T-helper 22 cell (primary cell): ENCODE data around the gene DMGDH.

ENCODE experiments used
- DNase-seq: peaks from one replicate; pipeline ENCODE4 v3.0.0-alpha.2; 2020; ENCODE audit warnings: low read depth

The DMGDH gene

GRCh38 chr5:78974011-78974410, 95.5 kb downstream of the DMGDH start:
- DNase-seq, result no peak

DNA sequence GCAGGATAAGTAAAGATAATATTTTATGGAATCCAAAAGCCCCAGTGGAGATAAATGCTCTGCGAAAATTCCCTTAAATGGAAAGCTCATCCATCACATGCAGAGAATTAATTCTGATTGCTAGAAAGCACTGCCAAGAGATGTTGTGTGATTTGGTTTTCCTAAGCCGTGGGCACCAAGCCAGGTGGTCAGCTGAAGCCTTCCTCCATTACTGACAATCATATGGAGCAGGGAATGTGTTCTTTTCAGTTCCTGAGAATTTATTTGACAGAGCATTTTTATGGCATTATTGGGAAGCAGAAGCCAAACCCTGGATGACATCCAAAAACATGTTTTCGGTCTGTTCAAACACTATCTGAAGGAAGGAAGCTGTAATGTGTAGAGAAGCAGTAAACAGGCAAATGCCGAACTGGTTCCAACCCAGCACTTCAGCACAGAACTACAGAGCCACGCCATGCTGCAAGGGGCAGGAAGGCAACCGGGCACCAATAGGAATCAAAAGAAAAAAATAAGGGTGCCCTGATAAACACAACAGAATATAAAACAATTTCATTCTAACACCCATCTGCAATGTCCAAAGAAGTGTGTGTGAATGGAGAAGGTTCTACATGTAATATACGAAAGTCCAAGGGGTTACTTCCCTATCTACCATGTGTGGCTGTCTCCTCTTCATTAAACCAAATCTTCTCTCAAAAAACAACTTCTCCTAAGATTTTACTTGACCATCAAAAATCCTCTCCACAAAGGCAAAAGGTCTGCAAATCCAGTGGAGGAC, 96.6 kb downstream of the DMGDH start:
- no peak for DNase-seq

DNA sequence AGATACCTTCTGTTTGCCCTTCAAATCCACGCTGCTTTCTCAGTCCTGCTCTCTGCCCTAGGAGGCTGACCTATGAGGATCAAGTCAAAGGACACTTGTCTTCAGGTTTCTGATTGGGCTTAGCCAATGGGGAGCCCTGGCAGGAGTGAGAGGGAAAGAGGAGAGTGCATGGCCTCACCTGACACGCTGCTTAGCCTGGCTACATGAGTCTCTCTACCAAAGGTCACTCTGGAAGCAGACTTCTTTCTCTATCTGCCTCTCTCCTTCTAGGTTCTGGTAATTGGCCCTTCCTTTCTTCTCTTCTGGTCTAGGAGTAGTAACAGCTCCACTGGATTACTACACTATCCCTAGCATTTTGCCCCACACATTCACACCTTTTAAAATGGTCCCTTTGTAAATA, 97.5 kb downstream of the DMGDH start:
- DNase-seq, result no peak

- DNase-seq, result no peak
Observed at GRCh38 chr5:78968781-78969180, 100.7 kb downstream of the DMGDH start.

DNA sequence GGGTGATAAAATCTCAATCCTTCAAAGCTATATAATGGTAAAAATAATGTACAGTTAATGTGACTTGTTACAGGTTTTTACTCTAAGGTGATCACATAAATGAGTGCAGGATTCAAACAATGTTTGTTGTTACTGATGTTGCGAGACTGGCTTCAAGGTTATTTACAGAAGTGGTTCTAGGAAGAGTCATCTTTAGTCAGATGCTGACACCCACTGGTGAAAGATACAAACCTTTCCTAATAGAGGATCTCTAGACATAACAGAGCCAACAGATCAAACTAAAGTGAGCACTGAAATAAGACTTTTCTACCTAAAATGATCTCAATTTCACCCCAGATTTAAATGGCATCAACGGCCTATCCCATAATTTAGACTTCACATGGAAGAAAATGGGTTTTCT, 104.6 kb downstream of the DMGDH start:
- no peak for DNase-seq

GRCh38 chr5:78961743-78962142, 107.7 kb downstream of the DMGDH start:
- no peak for DNase-seq

GRCh38 chr5:78959767-78960166, 109.7 kb downstream of the DMGDH start:
- DNase-seq, result no peak

DNA sequence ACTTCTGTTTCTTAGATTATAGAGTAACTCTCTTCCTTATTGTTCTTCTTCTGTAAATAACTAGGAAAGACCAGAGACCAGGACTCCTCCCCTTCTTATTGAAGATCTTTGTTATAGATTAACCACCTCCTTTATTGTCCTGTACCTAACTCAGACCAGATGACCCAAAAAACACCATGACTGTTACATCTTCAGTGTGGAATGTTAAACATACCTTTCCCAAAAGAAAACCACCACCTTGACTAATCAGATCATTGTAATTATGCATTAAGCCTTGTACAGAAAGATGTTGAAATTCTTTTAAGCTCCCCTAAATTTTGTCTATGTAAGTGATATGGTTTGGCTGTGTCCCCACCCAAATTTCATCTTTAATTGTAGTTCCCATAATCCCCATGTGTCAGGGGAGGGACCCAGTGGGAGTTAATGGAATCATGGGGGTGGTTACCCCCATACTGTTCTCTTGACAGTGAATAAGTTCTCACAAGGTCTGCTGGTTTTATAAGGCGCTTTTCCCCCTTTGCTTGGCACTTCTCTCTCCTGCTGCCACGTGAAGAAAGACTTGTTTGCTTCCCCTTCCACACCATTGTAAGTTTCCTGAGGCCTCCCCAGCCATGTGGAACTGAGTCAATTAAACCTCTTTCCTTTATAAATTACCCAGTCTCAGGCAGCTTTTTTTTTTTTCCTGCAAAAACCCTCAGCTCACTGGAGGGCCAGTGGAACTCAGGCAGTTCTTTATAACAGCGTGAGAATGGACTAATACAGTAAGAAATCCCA, 110.6 kb downstream of the DMGDH start:
- no peak for DNase-seq

DNA sequence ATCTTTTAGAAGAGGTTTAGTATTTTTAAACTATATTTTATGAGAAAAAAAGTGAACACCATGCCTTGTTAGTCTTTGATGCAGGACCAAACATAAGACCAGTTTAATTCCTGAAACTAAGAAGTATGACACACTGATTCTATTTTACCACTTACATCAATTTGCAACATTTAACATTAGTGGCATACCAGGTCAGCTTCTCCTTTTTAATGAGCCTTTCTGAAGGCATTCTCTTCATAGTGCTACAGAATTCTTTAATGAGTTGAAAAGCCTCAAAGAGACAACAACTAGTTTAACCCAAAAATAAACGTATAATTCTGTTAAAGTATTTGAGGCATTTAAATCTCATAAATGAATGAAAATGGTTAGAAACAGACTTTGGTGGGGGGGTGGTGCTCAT, 112.6 kb downstream of the DMGDH start:
- no peak for DNase-seq

DNA sequence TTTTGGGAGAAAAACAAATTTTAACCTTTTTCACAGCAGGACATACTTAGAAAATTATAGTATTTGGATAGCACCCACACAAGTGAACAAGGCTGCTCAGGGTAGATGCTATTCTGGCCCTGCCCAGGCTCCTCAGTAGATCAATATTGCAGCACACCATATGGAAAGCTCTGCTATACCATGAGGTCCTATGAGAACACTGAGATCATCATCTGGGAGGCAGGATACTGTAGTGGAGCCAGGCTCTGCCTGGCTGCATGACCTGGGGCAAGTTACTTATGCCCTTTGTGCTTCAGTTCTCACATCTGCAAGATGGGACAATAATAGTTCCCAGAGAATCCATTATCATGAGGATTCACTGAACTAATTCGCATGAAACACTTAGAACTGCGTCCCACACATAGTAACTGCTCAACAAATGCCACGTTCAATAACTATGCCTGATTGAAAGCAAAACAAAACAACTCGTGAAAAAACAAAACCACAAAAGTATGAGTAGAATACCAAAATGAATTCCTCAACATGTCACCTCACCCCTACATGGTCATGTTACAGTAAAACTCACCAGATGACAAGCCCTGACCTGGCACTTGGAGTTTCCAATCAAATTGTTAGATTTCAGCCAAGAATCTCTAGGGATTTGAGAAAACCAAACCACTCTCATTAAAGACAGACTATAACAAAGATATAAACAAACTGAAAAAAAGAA, 116.2 kb downstream of the DMGDH start:
- DNase-seq, result no peak
